Measurements from ENCODE around the gene TSPAN10. TPM values are rescaled to one million over a fixed set of nuclear protein-coding genes. Genes with fewer than 3 reads are reported as not detected.

The TSPAN10 gene
- total and polyA plus RNA-seq, 2 of the 4 experiments (the other 2 are of a cell fraction) = 1.4 to 4.5 TPM

DNA sequence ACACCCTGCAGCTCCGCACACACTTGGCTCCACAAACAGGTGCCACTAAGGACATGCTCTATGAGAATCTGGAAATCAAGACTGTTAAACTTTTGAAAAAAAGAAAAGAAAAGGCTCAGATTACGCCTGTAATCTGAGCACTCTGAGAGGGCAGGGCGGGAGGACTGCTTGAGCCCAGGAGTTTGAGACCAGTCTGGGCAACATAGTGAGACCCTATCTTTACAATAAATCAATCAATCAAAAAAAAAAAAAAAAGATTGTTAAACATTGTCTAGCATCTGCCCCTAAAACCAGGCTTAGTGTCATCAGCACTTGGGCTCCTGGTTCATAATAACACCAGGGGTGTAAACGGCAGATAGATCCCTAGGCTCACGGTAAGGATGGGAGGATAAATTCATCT is 47.4 kb upstream of the TSPAN10 start:
- ChIA-PET CTCF (no interaction called here), POLR2A (ENCODE audit: unreplicated experiment) (no interaction called here)
- H2AK5ac ChIP-seq (ENCODE audit: low read depth, low read length) = no peak overlapping the region
- DNase-seq = no peak
- no peak overlapping the region for H4K91ac ChIP-seq (ENCODE audit: insufficient read depth, low read depth, low read length)
- dilution Hi-C loops (cut with HindIII; ENCODE audit: low sequenced_read_pairs, unreplicated experiment) = no loop called here
- H2BK120ac ChIP-seq (ENCODE audit: low read depth, low read length) = no peak overlapping the region
- H2BK20ac ChIP-seq (ENCODE audit: low read depth, low read length) = no peak overlapping the region
- H3K4me2 ChIP-seq (ENCODE audit: low read depth, low read length) = no peak overlapping the region
- intact Hi-C loops (cut with micrococcal nuclease) = no loop called here
- H2AK9ac ChIP-seq (replicated peaks; ENCODE audit: low read depth, low read length, poor library complexity) = no peak overlapping the region
- peaks cover 60% of the 10 kb centered on the region for H3K36me3 ChIP-seq (ENCODE audit: control insufficient read depth, insufficient read depth, low read length)
- H3K9me1 ChIP-seq (ENCODE audit: insufficient read depth, low read length) = peaks cover 6% of the 10 kb centered on the region; the same call in 1 of the 2 replicates
- H3K9me3 ChIP-seq (ENCODE audit: control insufficient read depth, insufficient read depth, low read length) = no peaks in the 10 kb centered on the region
- no peak for TF ChIP-seq CEBPB (IDR thresholded peaks at IDR 0.05; ENCODE audit: low read depth, low read length)
- no peak for TF ChIP-seq RAD21 (IDR thresholded peaks at IDR 0.05; ENCODE audit: low read length)
- no peak for TF ChIP-seq CHD1 (IDR thresholded peaks at IDR 0.05; ENCODE audit: low read depth, low read length)
- no peak for TF ChIP-seq MAFK (IDR thresholded peaks at IDR 0.05; ENCODE audit: low read depth, low read length)
- TF ChIP-seq BHLHE40 (IDR thresholded peaks at IDR 0.05; ENCODE audit: low read depth, low read length) = no peak
- TF ChIP-seq SMC3 (IDR thresholded peaks at IDR 0.05; ENCODE audit: low read depth, low read length) = no peak
- TF ChIP-seq POLR2A (IDR thresholded peaks at IDR 0.05; ENCODE audit: low read depth, low read length) = no peak
- TF ChIP-seq RFX5 (IDR thresholded peaks at IDR 0.05; ENCODE audit: low read depth, low read length) = no peak
- TF ChIP-seq, protein P1, sequence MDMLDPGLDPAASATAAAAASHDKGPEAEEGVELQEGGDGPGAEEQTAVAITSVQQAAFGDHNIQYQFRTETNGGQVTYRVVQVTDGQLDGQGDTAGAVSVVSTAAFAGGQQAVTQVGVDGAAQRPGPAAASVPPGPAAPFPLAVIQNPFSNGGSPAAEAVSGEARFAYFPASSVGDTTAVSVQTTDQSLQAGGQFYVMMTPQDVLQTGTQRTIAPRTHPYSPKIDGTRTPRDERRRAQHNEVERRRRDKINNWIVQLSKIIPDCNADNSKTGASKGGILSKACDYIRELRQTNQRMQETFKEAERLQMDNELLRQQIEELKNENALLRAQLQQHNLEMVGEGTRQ (IDR thresholded peaks at IDR 0.05; ENCODE audit: low read depth, low read length) = no peak
- TF ChIP-seq NFE2L2 (IDR thresholded peaks at IDR 0.05; ENCODE audit: low read depth, low read length) = no peak
- TF ChIP-seq, protein P2, sequence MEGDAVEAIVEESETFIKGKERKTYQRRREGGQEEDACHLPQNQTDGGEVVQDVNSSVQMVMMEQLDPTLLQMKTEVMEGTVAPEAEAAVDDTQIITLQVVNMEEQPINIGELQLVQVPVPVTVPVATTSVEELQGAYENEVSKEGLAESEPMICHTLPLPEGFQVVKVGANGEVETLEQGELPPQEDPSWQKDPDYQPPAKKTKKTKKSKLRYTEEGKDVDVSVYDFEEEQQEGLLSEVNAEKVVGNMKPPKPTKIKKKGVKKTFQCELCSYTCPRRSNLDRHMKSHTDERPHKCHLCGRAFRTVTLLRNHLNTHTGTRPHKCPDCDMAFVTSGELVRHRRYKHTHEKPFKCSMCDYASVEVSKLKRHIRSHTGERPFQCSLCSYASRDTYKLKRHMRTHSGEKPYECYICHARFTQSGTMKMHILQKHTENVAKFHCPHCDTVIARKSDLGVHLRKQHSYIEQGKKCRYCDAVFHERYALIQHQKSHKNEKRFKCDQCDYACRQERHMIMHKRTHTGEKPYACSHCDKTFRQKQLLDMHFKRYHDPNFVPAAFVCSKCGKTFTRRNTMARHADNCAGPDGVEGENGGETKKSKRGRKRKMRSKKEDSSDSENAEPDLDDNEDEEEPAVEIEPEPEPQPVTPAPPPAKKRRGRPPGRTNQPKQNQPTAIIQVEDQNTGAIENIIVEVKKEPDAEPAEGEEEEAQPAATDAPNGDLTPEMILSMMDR (conservative IDR thresholded peaks at IDR 0.05; ENCODE audit: low read depth, low read length) = no peak
- TF ChIP-seq RCOR1 (IDR thresholded peaks at IDR 0.05; ENCODE audit: insufficient replicate concordance, low read length) = no peak
- TF ChIP-seq, protein P3, sequence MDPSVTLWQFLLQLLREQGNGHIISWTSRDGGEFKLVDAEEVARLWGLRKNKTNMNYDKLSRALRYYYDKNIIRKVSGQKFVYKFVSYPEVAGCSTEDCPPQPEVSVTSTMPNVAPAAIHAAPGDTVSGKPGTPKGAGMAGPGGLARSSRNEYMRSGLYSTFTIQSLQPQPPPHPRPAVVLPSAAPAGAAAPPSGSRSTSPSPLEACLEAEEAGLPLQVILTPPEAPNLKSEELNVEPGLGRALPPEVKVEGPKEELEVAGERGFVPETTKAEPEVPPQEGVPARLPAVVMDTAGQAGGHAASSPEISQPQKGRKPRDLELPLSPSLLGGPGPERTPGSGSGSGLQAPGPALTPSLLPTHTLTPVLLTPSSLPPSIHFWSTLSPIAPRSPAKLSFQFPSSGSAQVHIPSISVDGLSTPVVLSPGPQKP (IDR thresholded peaks at IDR 0.05; ENCODE audit: borderline replicate concordance, low read depth, low read length) = no peak
- no peak for TF ChIP-seq MXI1 (IDR thresholded peaks at IDR 0.05; ENCODE audit: borderline replicate concordance, low read depth, low read length)
- no peak for TF ChIP-seq MAZ (IDR thresholded peaks at IDR 0.05; ENCODE audit: borderline replicate concordance, low read depth, low read length)
- TF ChIP-seq FOS (IDR thresholded peaks at IDR 0.05; ENCODE audit: low read depth, low read length) = no peak
- in situ Hi-C loops (cut with MboI; ENCODE audit: low sequenced_read_pairs) = no loop called here
- no CpG with 5 or more reads among the region's 5 CpGs for WGBS, 2 experiments (ENCODE audit: extremely low coverage in 2 of 2, insufficient read length in 1 of 2)
- H3K23ac ChIP-seq (ENCODE audit: low read depth, low read length) = no peak overlapping the region
- no peak overlapping the region for H3K9ac ChIP-seq (ENCODE audit: low read depth, low read length)
- H3K27me3 ChIP-seq (ENCODE audit: control insufficient read depth, insufficient read depth, low read length) = no peaks in the 10 kb centered on the region
- H3K18ac ChIP-seq (ENCODE audit: low read depth, low read length) = no peak overlapping the region
- no peak overlapping the region for H3K4ac ChIP-seq (ENCODE audit: low read depth, low read length)
- H2BK5ac ChIP-seq (ENCODE audit: low read depth, low read length, poor library complexity, severe bottlenecking) = no peak overlapping the region
- H3K27ac ChIP-seq (ENCODE audit: insufficient read depth, low read length) = no peak overlapping the region
- no peaks in the 10 kb centered on the region for H3K4me1 ChIP-seq (ENCODE audit: control insufficient read depth, insufficient read depth, low read length)
- no peak overlapping the region for H4K8ac ChIP-seq (ENCODE audit: low read depth in 2 of 2, low read length in 2 of 2)
- H4K5ac ChIP-seq (ENCODE audit: low read depth, low read length) = no peak overlapping the region
- peaks cover 38 to 60% of the 10 kb centered on the region in 2 experiments for H3K79me1 ChIP-seq (ENCODE audit: low read depth in 1 of 2, low read length in 2 of 2)
- H2AFZ ChIP-seq (replicated peaks; ENCODE audit: low read length, poor library complexity) = no peak overlapping the region
- BruUV-seq (replicated peaks) = no TSS peak
- H3K56ac ChIP-seq (ENCODE audit: extremely low read depth, insufficient read depth, low read length) = no peak overlapping the region
- H2BK15ac ChIP-seq (ENCODE audit: low read depth, low read length) = no peak overlapping the region
- H3K4me3 ChIP-seq (ENCODE audit: insufficient read depth, low read depth, low read length) = no peak overlapping the region
- no peak overlapping the region for H3K14ac ChIP-seq (replicated peaks; ENCODE audit: low read depth, low read length)
- ATAC-seq (ENCODE audit: low read depth) = no peak
- H4K20me1 ChIP-seq (ENCODE audit: insufficient read depth, low read length) = peaks cover 26% of the 10 kb centered on the region
